ENCODE data around the gene AAMDC. TPM values are rescaled to one million over a fixed set of nuclear protein-coding genes. Genes with fewer than 3 reads are reported as not detected.

AAMDC gene
- total and polyA plus RNA-seq, 10 of the 15 experiments (the other 5 are each of a cell fraction or from before 2014, with no cell fraction given): 3.7 to 38.3 (median 11.2) TPM

- TF ChIP-seq FOS (IDR thresholded peaks at IDR 0.05; ENCODE audit: borderline replicate concordance, extremely low read depth, insufficient read length) (no peak), ZNF592 (IDR thresholded peaks at IDR 0.05) (no peak; the same call in 1 of the 2 replicates), NFXL1 (IDR thresholded peaks at IDR 0.05; ENCODE audit: borderline replicate concordance) (no peak), MEF2B (IDR thresholded peaks at IDR 0.05; ENCODE audit: partially characterized antibody, poor library complexity, severe bottlenecking) (no peak), BMI1 (IDR thresholded peaks at IDR 0.05; ENCODE audit: borderline replicate concordance) (no peak), JUNB (IDR thresholded peaks at IDR 0.05) (no peak)
These were observed at the start of gene AAMDC, which contains the start of gene RSF1 (continued) for GRCh38 chr11:77820565-77821348.

GRCh38 chr11:77775936-77776335 lies 45.0 kb upstream of the AAMDC start:
- 97% methylated on average over 2 of the region's 2 CpGs for WGBS (ENCODE audit: insufficient coverage, insufficient replicate concordance, low lambda C conversion rate, missing lambda C conversion rate)
- BruUV-seq (replicated peaks): no TSS peak
- no peak for TF ChIP-seq HDAC2 (IDR thresholded peaks at IDR 0.05)
- TF ChIP-seq RELA (IDR thresholded peaks at IDR 0.05; ENCODE audit: borderline replicate concordance, partially characterized antibody): no peak
- no peak for TF ChIP-seq PAX5 (IDR thresholded peaks at IDR 0.05; ENCODE audit: borderline replicate concordance, low read depth, low read length)
- TF ChIP-seq EGR1 (IDR thresholded peaks at IDR 0.05; ENCODE audit: borderline replicate concordance in 1 of 2, low read depth in 2 of 2, low read length in 2 of 2): no peak
- TF ChIP-seq REST (IDR thresholded peaks at IDR 0.05; ENCODE audit: low read depth, low read length): no peak
- TF ChIP-seq IKZF1 (conservative IDR thresholded peaks at IDR 0.05): no peak
- TF ChIP-seq SMAD1 (IDR thresholded peaks at IDR 0.05; ENCODE audit: low read depth, partially characterized antibody): no peak
- no peak for TF ChIP-seq ZNF384 (IDR thresholded peaks at IDR 0.05; ENCODE audit: borderline replicate concordance, low read depth, low read length)

More at GRCh38 chr11:77775936-77776335, 45.0 kb upstream of the AAMDC start:
- no peaks in the 10 kb centered on the region for H3K9me3 ChIP-seq (replicated peaks; ENCODE audit: control insufficient read depth, insufficient read depth, low read length)
- no peak overlapping the region for H2AFZ ChIP-seq (ENCODE audit: control insufficient read depth, low read depth, low read length)
- ATAC-seq (no peak), DNase-seq (ENCODE audit: low read depth, low spot score) (no peak), FAIRE-seq (no peak)
- no peak overlapping the region for H3K27ac ChIP-seq (ENCODE audit: control insufficient read depth, insufficient read depth)
- no peak overlapping the region for H3K4me3 ChIP-seq
- ChIA-PET RAD21 (ENCODE audit: unreplicated experiment) (interaction anchor here (0.7 to 1.0 kb wide), 4 partner anchors 28 to 270 kb away, joined by 3 to 6 read pairs (median 4); no protein-coding TSS in a partner anchor), SMC1A (ENCODE audit: uncharacterized antibody, unreplicated experiment) (interaction anchor here (1.0 to 2.1 kb wide), 10 partner anchors 9 to 266 kb away, joined by 3 to 11 read pairs (median 4); no protein-coding TSS in a partner anchor), POLR2A (no interaction called here), CTCF (interaction anchor here (0.6 to 3.7 kb wide), 7 partner anchors 100 to 269 kb away, joined by 3 to 14 read pairs (median 6); partner anchors contain the start of gene INTS4)
- peaks cover 36% of the 10 kb centered on the region for H3K79me2 ChIP-seq (ENCODE audit: control insufficient read depth, insufficient read depth, low read length)
- H4K20me1 ChIP-seq (ENCODE audit: control insufficient read depth, insufficient read depth): no peaks in the 10 kb centered on the region; the same call in 1 of the 2 replicates
- H3K4me2 ChIP-seq (ENCODE audit: control insufficient read depth, insufficient read depth): no peak overlapping the region
- intact Hi-C loops (cut with micrococcal nuclease; ENCODE audit: unreplicated experiment) (loop anchor here (1.0 to 5.0 kb wide), 3 partner anchors 46 to 271 kb away; partner anchors contain the start of genes AAMDC and RSF1), in situ Hi-C loops (cut with MboI) (loop anchor here (5.0 kb wide), 1 partner anchor 226 kb away; no protein-coding TSS in a partner anchor)
- H3K9ac ChIP-seq (ENCODE audit: control insufficient read depth, insufficient read depth, low read length): no peak overlapping the region
- no peaks in the 10 kb centered on the region for H3K27me3 ChIP-seq (replicated peaks in 1 of 2; ENCODE audit: control insufficient read depth in 2 of 2, insufficient read depth in 2 of 2, low read length in 1 of 2)
- H3K36me3 ChIP-seq (ENCODE audit: control insufficient read depth in 2 of 2, insufficient read depth in 2 of 2, low read length in 1 of 2): peaks cover 0 to 10% of the 10 kb centered on the region in 2 experiments; a peak in 2 of 4 replicates
- no peaks in the 10 kb centered on the region for H3K4me1 ChIP-seq (ENCODE audit: control insufficient read depth, insufficient read depth, low read length)
